Stimulated activated CD4-positive, alpha-beta T cell treated with anti-CD3 and anti-CD28 coated beads, Interleukin-12 subunit alpha, Interleukin-12 subunit beta, amount 100 ng/mL, for 4 hours (primary cell): Measurements from ENCODE around the gene KCTD8.
A peak's percentile ranks its signal among the peaks of the same experiment; 100 is the strongest.

Experiments used
- DNase-seq: peaks from one replicate; pipeline ENCODE4 v3.0.0-alpha.2; 2020

The KCTD8 gene

GRCh38 chr4:44448521-44449461 is at the start of gene KCTD8:
KCTD8 (minus strand) TSS chr4:44448809.
- peak; percentile 56 for DNase-seq

DNA sequence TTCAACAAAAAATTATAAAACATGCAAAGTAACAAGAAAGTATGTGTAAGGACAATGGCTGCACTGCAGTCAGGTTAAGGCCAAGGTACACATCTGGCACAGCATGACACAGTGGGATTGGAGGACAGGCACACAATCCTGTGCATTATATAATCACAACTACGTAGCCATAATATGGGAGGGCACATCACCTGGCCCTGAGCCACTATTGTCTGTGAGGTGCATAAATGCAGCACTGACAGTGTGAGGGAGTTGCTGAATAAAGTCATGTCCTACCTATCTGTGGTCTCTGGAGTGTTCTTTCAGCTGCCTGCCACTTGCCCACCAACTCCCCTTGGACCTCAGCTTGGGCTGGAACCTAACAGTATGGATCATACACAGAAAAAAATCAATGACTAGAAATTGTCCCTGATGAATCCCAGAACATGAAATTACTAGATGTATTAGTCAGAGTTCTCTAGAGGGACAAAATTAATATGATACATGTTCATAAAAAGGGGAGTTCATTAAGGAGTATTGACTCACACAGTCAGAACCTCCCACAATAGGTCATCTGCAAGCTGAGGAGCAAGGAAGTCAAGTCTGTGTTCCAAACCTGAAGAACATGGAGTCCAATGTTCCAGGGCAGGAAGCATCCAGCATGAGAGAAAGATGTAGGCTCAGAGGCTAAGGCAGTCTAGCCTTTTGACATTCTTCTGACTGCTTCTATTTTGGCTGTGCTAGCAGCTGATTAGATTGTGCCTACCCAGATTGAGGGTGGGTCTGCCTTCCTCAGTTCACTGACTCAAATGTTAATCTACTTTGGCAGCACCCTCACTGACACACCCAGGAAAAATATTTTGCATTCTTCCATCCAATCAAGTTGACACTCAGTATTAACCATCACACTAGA is 46.4 kb upstream of the KCTD8 start:
- DNase-seq, result no peak

GRCh38 chr4:44493924-44494323 is 45.3 kb upstream of the KCTD8 start:
- DNase-seq, result no peak

DNA sequence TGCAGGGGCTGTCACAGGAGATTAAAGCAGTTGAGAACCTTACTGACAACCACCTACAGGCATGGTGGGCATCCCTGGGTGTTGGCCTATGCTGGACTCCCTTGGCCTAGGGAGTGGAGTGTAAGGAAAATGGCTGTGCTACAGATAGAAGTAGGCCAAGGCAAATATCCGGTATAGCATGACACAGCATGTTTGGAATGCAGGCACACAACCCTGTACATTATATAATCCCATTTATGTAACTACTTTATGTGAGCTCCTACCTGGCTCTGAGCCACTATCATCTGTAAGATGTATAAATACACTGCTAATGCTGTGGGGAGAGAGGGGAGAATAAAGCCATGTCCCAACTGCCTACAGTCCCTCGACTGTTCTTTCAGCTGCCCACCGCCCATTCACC is 38.7 kb upstream of the KCTD8 start:
- DNase-seq, result no peak

- no peak for DNase-seq
Observed at GRCh38 chr4:44479731-44480130, 31.1 kb upstream of the KCTD8 start.

GRCh38 chr4:44462259-44462658 is 13.7 kb upstream of the KCTD8 start:
- DNase-seq, result no peak

GRCh38 chr4:44447563-44448504 is 775 bp downstream of the KCTD8 start:
- no peak for DNase-seq

DNA sequence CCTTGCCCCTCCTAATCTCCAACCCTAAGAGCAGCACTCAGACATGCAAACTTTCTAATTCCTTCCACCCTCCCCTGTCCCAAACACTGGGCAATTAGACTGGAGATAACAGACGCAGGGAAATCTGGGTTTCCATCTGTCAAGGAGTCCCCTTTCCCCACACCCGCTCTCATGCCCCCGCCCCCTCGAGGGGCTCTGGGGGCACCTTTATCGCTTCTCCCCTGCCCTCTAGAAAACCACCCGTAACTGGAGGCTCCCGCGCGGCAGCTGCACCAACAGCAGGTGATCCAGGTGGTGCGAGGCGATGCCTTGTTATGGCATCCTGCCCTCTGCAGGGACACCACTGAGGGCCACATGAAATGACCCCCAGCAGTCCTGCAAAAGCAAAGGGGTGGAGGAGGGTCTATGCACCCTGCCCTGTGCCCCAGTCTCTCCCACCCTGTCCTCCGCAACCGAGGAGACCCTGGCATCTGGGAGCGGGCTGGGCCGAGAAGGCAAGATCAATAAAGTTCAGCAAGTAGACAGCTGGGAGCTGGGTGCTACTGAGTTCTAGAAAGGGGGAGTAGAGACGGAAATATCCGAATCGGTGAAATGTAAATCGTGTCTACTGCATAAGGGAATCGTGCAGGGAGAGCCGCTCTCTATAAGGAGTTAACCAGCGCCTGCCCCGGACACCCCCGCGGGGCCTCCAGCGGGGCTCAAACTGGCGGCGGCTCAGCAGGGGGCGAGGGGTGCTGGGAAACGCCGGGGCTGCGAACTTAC is 1.6 kb downstream of the KCTD8 start:
- no peak for DNase-seq

DNA sequence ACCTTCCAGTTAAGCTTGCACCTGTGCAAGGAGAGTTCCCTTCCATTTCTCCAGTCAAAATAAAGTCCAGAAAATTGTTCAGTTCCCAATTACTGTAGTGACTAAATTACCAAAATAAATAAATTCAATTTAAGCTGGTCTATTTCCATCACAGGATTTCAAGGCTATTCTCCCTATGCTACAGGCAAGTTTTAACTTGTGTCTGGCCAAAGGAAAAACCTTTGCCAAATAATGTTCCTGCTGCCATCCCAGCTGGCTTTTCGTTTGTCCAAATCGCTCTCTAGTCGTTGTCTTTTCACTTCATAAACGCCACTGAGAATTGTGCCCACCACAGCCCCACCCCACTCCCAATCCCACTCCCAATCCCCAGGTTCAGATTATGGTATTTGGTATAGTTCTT is 2.4 kb downstream of the KCTD8 start:
- no peak for DNase-seq

DNA sequence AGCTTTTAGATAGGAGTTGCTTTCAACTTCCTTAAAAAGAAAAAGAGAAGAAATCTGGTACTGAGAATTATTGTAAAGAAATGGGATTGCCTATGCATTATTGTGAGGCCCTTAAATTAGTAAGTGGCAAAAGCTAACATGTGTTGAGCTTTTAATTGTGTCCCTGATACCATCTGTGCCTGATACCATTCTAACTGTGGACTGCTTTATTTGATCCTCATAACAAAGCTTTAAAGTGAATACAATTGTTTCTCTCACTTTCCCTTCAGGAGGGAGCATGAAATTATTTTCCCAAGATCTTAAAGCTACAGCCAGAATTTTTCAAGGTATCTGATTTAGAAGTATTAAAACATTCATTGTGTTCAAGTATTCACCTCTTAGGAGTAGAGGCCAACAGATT is 9.9 kb downstream of the KCTD8 start:
- DNase-seq, result no peak

- no peak for DNase-seq
Observed at GRCh38 chr4:44434247-44434646, 14.4 kb downstream of the KCTD8 start.

DNA sequence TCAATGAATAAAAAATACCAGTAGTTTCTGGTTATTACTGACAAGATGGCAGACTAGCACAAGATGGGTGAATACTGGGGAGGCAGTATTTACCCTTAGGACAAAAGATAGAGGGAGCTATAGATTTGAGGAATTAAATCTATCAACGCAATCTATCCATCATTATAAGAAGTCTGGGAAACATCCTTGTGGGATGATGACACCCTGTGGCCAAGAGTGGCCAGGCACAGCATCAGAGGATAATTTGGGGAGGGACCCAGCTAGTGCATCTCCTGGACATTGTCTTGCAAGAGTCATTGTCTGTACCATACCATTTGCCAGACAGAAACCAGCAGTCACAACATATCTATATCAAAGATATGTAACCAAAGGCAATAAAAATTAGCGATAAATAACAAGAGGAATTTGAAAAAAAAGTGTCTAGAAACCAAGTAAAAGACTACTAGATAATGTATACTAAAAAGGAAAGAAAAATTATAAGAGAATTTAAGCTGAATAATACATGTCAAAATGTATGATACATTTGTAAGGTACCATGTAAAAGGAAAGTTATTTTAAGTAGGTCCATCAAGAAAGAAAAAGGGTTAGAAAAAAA is 22.9 kb downstream of the KCTD8 start:
- DNase-seq, result no peak

GRCh38 chr4:44422912-44423311 is 25.7 kb downstream of the KCTD8 start:
- no peak for DNase-seq

GRCh38 chr4:44421330-44422065 is 27.1 kb downstream of the KCTD8 start:
- no peak for DNase-seq

DNA sequence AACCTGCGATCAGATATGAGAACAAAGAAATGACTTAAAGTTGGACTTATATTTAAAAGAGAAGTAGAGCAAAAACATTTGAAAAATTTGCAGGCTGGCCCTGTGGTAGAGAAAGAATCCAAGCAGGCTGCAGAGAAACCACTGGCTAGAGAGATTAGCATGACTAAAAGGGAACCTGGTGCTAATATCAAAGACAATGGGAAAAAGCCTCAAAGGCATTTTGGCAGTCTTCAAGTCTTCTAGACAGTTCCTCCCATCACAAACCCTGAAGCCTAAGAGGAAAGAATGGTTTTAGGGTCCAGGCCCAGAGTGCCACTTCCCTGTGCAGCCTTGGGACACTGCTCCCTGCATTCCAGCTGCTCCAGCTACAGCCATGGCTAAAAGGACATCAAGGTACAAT is 33.4 kb downstream of the KCTD8 start:
- no peak for DNase-seq

GRCh38 chr4:44368413-44369167 is 80.0 kb downstream of the KCTD8 start:
- no peak for DNase-seq

GRCh38 chr4:44354172-44354571 is 94.4 kb downstream of the KCTD8 start:
- no peak for DNase-seq

DNA sequence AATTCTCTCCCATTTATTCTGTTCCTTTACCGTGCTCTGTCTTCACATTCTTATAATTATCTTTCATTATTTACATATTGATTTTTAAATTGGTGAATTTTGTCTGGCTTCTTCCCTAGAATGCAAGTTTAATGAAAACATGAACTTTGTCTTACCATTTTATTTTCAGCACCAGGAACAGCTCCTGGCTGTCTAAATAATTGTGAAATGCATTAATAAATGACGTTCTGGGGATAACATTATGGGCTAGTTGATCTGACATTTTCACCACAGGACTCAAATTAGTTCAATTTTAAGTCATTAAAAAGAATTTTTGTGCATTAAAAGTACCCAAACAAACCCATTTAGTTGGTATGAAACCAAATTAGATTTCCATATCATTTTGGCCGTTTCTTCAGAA is 97.5 kb downstream of the KCTD8 start:
- DNase-seq, result no peak

DNA sequence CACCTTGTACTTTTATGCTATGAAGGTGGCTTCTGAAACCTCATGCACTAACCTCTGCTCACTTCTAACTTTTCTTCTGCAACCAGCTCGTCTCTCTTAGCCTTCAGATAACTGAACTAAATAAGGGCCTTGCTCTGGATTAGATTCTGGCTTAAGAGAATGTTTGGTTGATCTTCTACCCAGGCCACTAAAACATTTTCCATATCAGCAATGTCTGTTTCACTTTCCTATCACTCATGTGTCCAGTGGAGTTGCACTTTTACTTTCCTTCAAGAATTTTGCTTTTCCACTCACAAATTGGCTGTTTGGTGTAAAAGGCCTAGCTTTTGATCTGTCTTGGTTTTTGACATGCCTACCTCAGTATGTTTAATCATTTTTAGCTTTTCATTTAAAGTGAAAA is 105.8 kb downstream of the KCTD8 start:
- no peak for DNase-seq

DNA sequence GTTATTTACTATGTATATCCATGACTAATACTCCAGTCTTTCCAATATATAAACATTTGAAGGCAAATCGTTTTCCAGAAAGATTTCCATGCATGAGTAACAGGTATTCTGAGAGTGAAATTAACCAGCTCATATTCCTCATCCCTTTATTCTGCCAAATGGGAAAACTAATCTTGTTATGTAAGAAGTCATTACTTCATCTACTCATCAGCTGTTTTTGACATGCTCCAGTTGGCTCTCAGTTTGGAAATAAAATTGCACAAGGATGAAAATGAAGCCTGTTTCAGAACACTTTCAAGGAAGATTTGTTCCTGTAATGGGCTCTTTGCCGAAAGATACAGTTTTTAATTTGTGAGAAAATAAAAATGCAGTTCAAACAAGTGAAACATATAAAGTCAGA is 121.9 kb downstream of the KCTD8 start:
- no peak for DNase-seq
